Mesenchymal stem cell (in vitro differentiated cells and primary cell): ENCODE results near the gene PIK3CD.
A peak's percentile ranks its signal among the peaks of the same experiment; 100 is the strongest.

Experiments
- DNase-seq: peaks from one replicate; pipeline ENCODE4 v3.0.0-alpha.2; 2013
- H2AFZ ChIP-seq: one replicate; pipeline ENCODE4 v1.6.1; 2013; ENCODE audit warnings: low read depth, mild to moderate bottlenecking, control low read depth, inconsistent platforms, low read length, moderate library complexity
- H2AK5ac ChIP-seq: 2 replicates; pipeline ENCODE4 v1.6.1; 2013; ENCODE audit warnings: low read length, moderate library complexity, mild to moderate bottlenecking, inconsistent platforms; ENCODE audit not compliant: severe bottlenecking
- H2BK120ac ChIP-seq: one replicate; pipeline ENCODE4 v1.6.1; 2013; ENCODE audit warnings: low read depth, mild to moderate bottlenecking, inconsistent platforms, low read length, moderate library complexity
- H2BK12ac ChIP-seq, 2 experiments: one replicate each; pipeline ENCODE4 v1.6.1; 2013; ENCODE audit warnings: inconsistent platforms in 2 of 2, low read length in 2 of 2, mild to moderate bottlenecking in 2 of 2, moderate library complexity in 2 of 2, control low read depth in 1 of 2
- H2BK15ac ChIP-seq: one replicate; pipeline ENCODE4 v1.6.1; 2013; ENCODE audit warnings: mild to moderate bottlenecking, low read depth, inconsistent platforms; ENCODE audit not compliant: poor library complexity, severe bottlenecking
- H2BK5ac ChIP-seq: 2 replicates; pipeline ENCODE4 v1.6.1; 2013; ENCODE audit warnings: low read depth, mild to moderate bottlenecking, low read length, control low read depth, inconsistent platforms; ENCODE audit not compliant: poor library complexity, severe bottlenecking
- H3K14ac ChIP-seq, 2 experiments: one replicate each; pipeline ENCODE4 v1.6.1; 2013; ENCODE audit warnings: inconsistent platforms in 2 of 2, low read length in 2 of 2, control low read depth in 1 of 2, mild to moderate bottlenecking in 1 of 2, moderate library complexity in 1 of 2
- H3K18ac ChIP-seq, 2 experiments: one replicate each; pipeline ENCODE4 v1.6.1; 2013; ENCODE audit warnings: inconsistent platforms in 2 of 2, low read length in 2 of 2, control low read depth in 1 of 2, low read depth in 1 of 2, mild to moderate bottlenecking in 1 of 2
- H3K23ac ChIP-seq, 2 experiments: one replicate each; pipeline ENCODE4 v1.6.1; 2013; ENCODE audit warnings: inconsistent platforms in 2 of 2, low read length in 2 of 2, mild to moderate bottlenecking in 2 of 2, moderate library complexity in 2 of 2, control low read depth in 1 of 2
- H3K27ac ChIP-seq: 2 replicates; pipeline ENCODE4 v1.5.1; 2013; ENCODE audit warnings: mild to moderate bottlenecking, moderate library complexity, low read length, control low read depth, inconsistent platforms; ENCODE audit not compliant: poor library complexity, severe bottlenecking
- H3K27me3 ChIP-seq, 2 experiments: 2 replicates each; pipeline versions ENCODE4 v1.6.1 to v1.7.0; 2013; ENCODE audit warnings: low read length in 2 of 2, mild to moderate bottlenecking in 2 of 2, moderate library complexity in 2 of 2, control low read depth in 1 of 2, inconsistent platforms in 1 of 2; ENCODE audit not compliant: control insufficient read depth in 1 of 2, insufficient read depth in 1 of 2
- H3K36me3 ChIP-seq, 2 experiments: 2 replicates each; pipeline versions ENCODE4 v1.6.1 to v1.7.0; 2013; ENCODE audit warnings: low read length in 2 of 2, control low read depth in 1 of 2, inconsistent platforms in 1 of 2, low read depth in 1 of 2, mild to moderate bottlenecking in 1 of 2; ENCODE audit not compliant: insufficient read depth in 2 of 2, control insufficient read depth in 1 of 2
- H3K4ac ChIP-seq, 2 experiments: one replicate each; pipeline ENCODE4 v1.6.1; 2013; ENCODE audit warnings: inconsistent platforms in 2 of 2, low read length in 2 of 2, mild to moderate bottlenecking in 2 of 2, moderate library complexity in 2 of 2, control low read depth in 1 of 2, low read depth in 1 of 2
- H3K4me1 ChIP-seq: 2 replicates; pipeline ENCODE4 v1.6.1; 2013; ENCODE audit warnings: low read depth, low read length, control low read depth; ENCODE audit not compliant: control insufficient read depth, insufficient read depth
- H3K4me2 ChIP-seq: 2 replicates; pipeline ENCODE4 v1.6.1; 2013; ENCODE audit warnings: low read length, mild to moderate bottlenecking, inconsistent platforms; ENCODE audit not compliant: poor library complexity, severe bottlenecking
- H3K4me3 ChIP-seq, 2 experiments: 2 replicates each; pipeline versions ENCODE4 v1.5.1 to v1.7.0; 2013; ENCODE audit warnings: low read length in 2 of 2, mild to moderate bottlenecking in 2 of 2, control low read depth in 1 of 2, low read depth in 1 of 2; ENCODE audit not compliant: insufficient read depth in 1 of 2
- H3K79me1 ChIP-seq: replicated peaks from 2 replicates; pipeline ENCODE4 v1.6.1; 2013; ENCODE audit warnings: mild to moderate bottlenecking, control low read depth, low read length, inconsistent platforms; ENCODE audit not compliant: poor library complexity, severe bottlenecking
- H3K9ac ChIP-seq: 2 replicates; pipeline ENCODE4 v1.7.0; 2013; ENCODE audit warnings: mild to moderate bottlenecking, low read length, moderate library complexity
- H3K9me3 ChIP-seq: 2 replicates; pipeline ENCODE4 v1.7.0; 2013; ENCODE audit warnings: mild to moderate bottlenecking, low read length; ENCODE audit not compliant: control insufficient read depth
- H4K8ac ChIP-seq: one replicate; pipeline ENCODE4 v1.6.1; 2013; ENCODE audit warnings: inconsistent platforms, mild to moderate bottlenecking, low read length, moderate library complexity
- H4K91ac ChIP-seq: one replicate; pipeline ENCODE4 v1.6.1; 2013; ENCODE audit warnings: mild to moderate bottlenecking, low read length, inconsistent platforms
- WGBS: methylation state at CpG from one replicate; pipeline ENCODE4 v1.1.7; 2013; ENCODE audit warnings: mixed read lengths; 5-methylcytosine and 5-hydroxymethylcytosine counted together

PIK3CD gene

GRCh38 chr1:9615316-9616063 is 36.0 kb upstream of the PIK3CD start:
- Histone ChIP-seq H3K14ac (no peak overlapping the region), H2AK5ac (no peak overlapping the region), H2BK5ac (no peak overlapping the region), H3K9ac (no peak overlapping the region), H3K23ac (no peak overlapping the region), H3K9me3 (no peaks in the 10 kb centered on the region), H3K4ac (no peak overlapping the region), H2BK120ac (no peak overlapping the region), H3K4me1 (peaks cover 9% of the 10 kb centered on the region), H3K4me2 (no peak overlapping the region), H4K8ac (peak overlapping the region; percentile 20), H4K91ac (no peak overlapping the region), H3K79me1 (no peaks in the 10 kb centered on the region), H3K4me3 (no peak overlapping the region), H2BK15ac (no peak overlapping the region), H2AFZ (no peak overlapping the region), H3K18ac (no peak overlapping the region), H2BK12ac (no peak overlapping the region), H3K36me3 (peaks cover 22 to 33% of the 10 kb centered on the region in 2 experiments), H3K27me3 (peaks cover 4 to 17% of the 10 kb centered on the region in 2 experiments), H3K27ac (no peak overlapping the region)
- peak; percentile 37 for DNase-seq
- 75% methylated on average over 13 of the region's 16 CpGs for WGBS

GRCh38 chr1:9618909-9619679 is 32.4 kb upstream of the PIK3CD start:
- H3K4me2 ChIP-seq: no peak overlapping the region
- no peak overlapping the region for H3K4ac ChIP-seq
- no peak overlapping the region for H2BK120ac ChIP-seq
- H3K79me1 ChIP-seq: no peaks in the 10 kb centered on the region
- no peak overlapping the region for H2BK15ac ChIP-seq
- H4K91ac ChIP-seq: no peak overlapping the region
- no peak overlapping the region for H3K9ac ChIP-seq
- H2AFZ ChIP-seq: no peak overlapping the region
- no peak overlapping the region for H3K14ac ChIP-seq
- no peak overlapping the region for H3K4me3 ChIP-seq
- H3K27me3 ChIP-seq: peaks cover 4 to 17% of the 10 kb centered on the region in 2 experiments
- 89% methylated on average over 15 of the region's 18 CpGs for WGBS
- no peak for DNase-seq
- no peak overlapping the region for H3K23ac ChIP-seq
- H3K27ac ChIP-seq: no peak overlapping the region
- H4K8ac ChIP-seq: no peak overlapping the region
- H3K9me3 ChIP-seq: no peaks in the 10 kb centered on the region
- H3K4me1 ChIP-seq: no peaks in the 10 kb centered on the region
- no peak overlapping the region for H3K18ac ChIP-seq
- H2AK5ac ChIP-seq: no peak overlapping the region
- H2BK5ac ChIP-seq: no peak overlapping the region
- H2BK12ac ChIP-seq: no peak overlapping the region
- H3K36me3 ChIP-seq: no peaks in the 10 kb centered on the region

GRCh38 chr1:9621032-9621431 is 30.5 kb upstream of the PIK3CD start:
- no peaks in the 10 kb centered on the region for H3K9me3 ChIP-seq
- H3K18ac ChIP-seq: no peak overlapping the region
- H3K4me1 ChIP-seq: peaks cover 2% of the 10 kb centered on the region
- H3K4ac ChIP-seq: no peak overlapping the region
- H2BK5ac ChIP-seq: no peak overlapping the region
- peaks cover 4 to 25% of the 10 kb centered on the region in 2 experiments for H3K27me3 ChIP-seq
- no peak overlapping the region for H2BK15ac ChIP-seq
- DNase-seq: no peak
- no peak overlapping the region for H3K9ac ChIP-seq
- no peak overlapping the region for H4K91ac ChIP-seq
- H2AFZ ChIP-seq: no peak overlapping the region
- no peak overlapping the region for H3K14ac ChIP-seq
- no peak overlapping the region for H4K8ac ChIP-seq
- H3K79me1 ChIP-seq: no peaks in the 10 kb centered on the region
- no peak overlapping the region for H2BK12ac ChIP-seq
- H3K27ac ChIP-seq: no peak overlapping the region
- no peak overlapping the region for H3K4me2 ChIP-seq
- no peaks in the 10 kb centered on the region for H3K36me3 ChIP-seq
- H2BK120ac ChIP-seq: peak overlapping the region; percentile 34
- H3K23ac ChIP-seq: no peak overlapping the region
- H2AK5ac ChIP-seq: no peak overlapping the region
- no peak overlapping the region for H3K4me3 ChIP-seq

- Histone ChIP-seq H2BK15ac (no peak overlapping the region), H3K4ac (no peak overlapping the region), H3K36me3 (no peaks in the 10 kb centered on the region), H3K27me3 (peaks cover 0 to 31% of the 10 kb centered on the region in 2 experiments), H3K4me3 (no peak overlapping the region), H3K23ac (no peak overlapping the region), H4K91ac (no peak overlapping the region), H4K8ac (no peak overlapping the region), H3K14ac (no peak overlapping the region), H3K4me2 (no peak overlapping the region), H2AFZ (no peak overlapping the region), H3K9ac (no peak overlapping the region), H3K79me1 (no peaks in the 10 kb centered on the region), H3K4me1 (peaks cover 13% of the 10 kb centered on the region), H2BK5ac (no peak overlapping the region), H2AK5ac (no peak overlapping the region), H3K27ac (no peak overlapping the region), H2BK12ac (no peak overlapping the region), H2BK120ac (no peak overlapping the region), H3K18ac (no peak overlapping the region), H3K9me3 (no peaks in the 10 kb centered on the region)
- 96% methylated on average over 2 of the region's 2 CpGs for WGBS
- no peak for DNase-seq
Measured at GRCh38 chr1:9624081-9624480, 27.4 kb upstream of the PIK3CD start.
